ENCODE measurements around the gene ENOX1.

ENOX1 gene

GRCh38 chr13:43776501-43777079, 10.2 kb downstream of the ENOX1 start:
- ATAC-seq = 0 out of 3 replicates have a peak, but pooled peaks have one; percentile 21
- TF ChIP-seq ZNF565 (CRISPR knock-in tag; conservative IDR thresholded peaks at IDR 0.05; ENCODE audit: low read depth) (no peak), ESRRG (CRISPR knock-in tag; IDR thresholded peaks at IDR 0.05) (no peak), ZC3H10 (CRISPR knock-in tag; IDR thresholded peaks at IDR 0.05) (no peak), ZNF70 (CRISPR knock-in tag; IDR thresholded peaks at IDR 0.05) (no peak), ZFP30 (CRISPR knock-in tag; IDR thresholded peaks at IDR 0.05) (no peak), SNAI2 (CRISPR knock-in tag; IDR thresholded peaks at IDR 0.05) (no peak), TOX (CRISPR knock-in tag; IDR thresholded peaks at IDR 0.05; ENCODE audit: borderline replicate concordance) (no peak), ARNTL (CRISPR knock-in tag; IDR thresholded peaks at IDR 0.05; ENCODE audit: borderline replicate concordance, low read depth) (no peak)
- TF ChIP-seq, protein P1, sequence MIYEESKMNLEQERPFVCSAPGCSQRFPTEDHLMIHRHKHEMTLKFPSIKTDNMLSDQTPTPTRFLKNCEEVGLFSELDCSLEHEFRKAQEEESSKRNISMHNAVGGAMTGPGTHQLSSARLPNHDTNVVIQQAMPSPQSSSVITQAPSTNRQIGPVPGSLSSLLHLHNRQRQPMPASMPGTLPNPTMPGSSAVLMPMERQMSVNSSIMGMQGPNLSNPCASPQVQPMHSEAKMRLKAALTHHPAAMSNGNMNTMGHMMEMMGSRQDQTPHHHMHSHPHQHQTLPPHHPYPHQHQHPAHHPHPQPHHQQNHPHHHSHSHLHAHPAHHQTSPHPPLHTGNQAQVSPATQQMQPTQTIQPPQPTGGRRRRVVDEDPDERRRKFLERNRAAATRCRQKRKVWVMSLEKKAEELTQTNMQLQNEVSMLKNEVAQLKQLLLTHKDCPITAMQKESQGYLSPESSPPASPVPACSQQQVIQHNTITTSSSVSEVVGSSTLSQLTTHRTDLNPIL (CRISPR knock-in tag; IDR thresholded peaks at IDR 0.05; ENCODE audit: low read depth) = no peak

GRCh38 chr13:43776006-43776405, 10.8 kb downstream of the ENOX1 start:
- TF ChIP-seq ZNF70 (CRISPR knock-in tag; IDR thresholded peaks at IDR 0.05) = no peak
- no peak for TF ChIP-seq ZFP30 (CRISPR knock-in tag; IDR thresholded peaks at IDR 0.05)
- no peak for TF ChIP-seq ZFP3 (CRISPR knock-in tag; IDR thresholded peaks at IDR 0.05)
- no peak for TF ChIP-seq CSDC2 (CRISPR knock-in tag; IDR thresholded peaks at IDR 0.05)
- TF ChIP-seq TSHZ2 (CRISPR knock-in tag; IDR thresholded peaks at IDR 0.05) = no peak
- TF ChIP-seq TOX (CRISPR knock-in tag; IDR thresholded peaks at IDR 0.05; ENCODE audit: borderline replicate concordance) = no peak
- TF ChIP-seq ARNTL (CRISPR knock-in tag; IDR thresholded peaks at IDR 0.05; ENCODE audit: borderline replicate concordance, low read depth) = no peak
- no peak for TF ChIP-seq SNAI2 (CRISPR knock-in tag; IDR thresholded peaks at IDR 0.05)
- ATAC-seq = no peak

- no peak for TF ChIP-seq ISL1 (CRISPR knock-in tag; IDR thresholded peaks at IDR 0.05)
- TF ChIP-seq, protein P2, sequence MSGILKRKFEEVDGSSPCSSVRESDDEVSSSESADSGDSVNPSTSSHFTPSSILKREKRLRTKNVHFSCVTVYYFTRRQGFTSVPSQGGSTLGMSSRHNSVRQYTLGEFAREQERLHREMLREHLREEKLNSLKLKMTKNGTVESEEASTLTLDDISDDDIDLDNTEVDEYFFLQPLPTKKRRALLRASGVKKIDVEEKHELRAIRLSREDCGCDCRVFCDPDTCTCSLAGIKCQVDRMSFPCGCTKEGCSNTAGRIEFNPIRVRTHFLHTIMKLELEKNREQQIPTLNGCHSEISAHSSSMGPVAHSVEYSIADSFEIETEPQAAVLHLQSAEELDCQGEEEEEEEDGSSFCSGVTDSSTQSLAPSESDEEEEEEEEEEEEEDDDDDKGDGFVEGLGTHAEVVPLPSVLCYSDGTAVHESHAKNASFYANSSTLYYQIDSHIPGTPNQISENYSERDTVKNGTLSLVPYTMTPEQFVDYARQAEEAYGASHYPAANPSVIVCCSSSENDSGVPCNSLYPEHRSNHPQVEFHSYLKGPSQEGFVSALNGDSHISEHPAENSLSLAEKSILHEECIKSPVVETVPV (CRISPR knock-in tag; IDR thresholded peaks at IDR 0.05) = no peak
- TF ChIP-seq SNAI2 (CRISPR knock-in tag; IDR thresholded peaks at IDR 0.05) = no peak
- no peak for TF ChIP-seq TCF4 (CRISPR knock-in tag; IDR thresholded peaks at IDR 0.05; ENCODE audit: borderline replicate concordance)
- TF ChIP-seq PPARA (CRISPR knock-in tag; IDR thresholded peaks at IDR 0.05; ENCODE audit: borderline replicate concordance) = no peak
- no peak for TF ChIP-seq RARB (CRISPR knock-in tag; IDR thresholded peaks at IDR 0.05)
- TF ChIP-seq OSR1 (CRISPR knock-in tag; IDR thresholded peaks at IDR 0.05) = no peak
- TF ChIP-seq POU6F1 (CRISPR knock-in tag; IDR thresholded peaks at IDR 0.05; ENCODE audit: borderline replicate concordance, low read depth) = no peak
- no peak for TF ChIP-seq TSHZ2 (CRISPR knock-in tag; IDR thresholded peaks at IDR 0.05)
- TF ChIP-seq ZNF70 (CRISPR knock-in tag; IDR thresholded peaks at IDR 0.05) = no peak
- no peak for TF ChIP-seq ZC3H10 (CRISPR knock-in tag; IDR thresholded peaks at IDR 0.05)
- no peak for TF ChIP-seq CSDC2 (CRISPR knock-in tag; IDR thresholded peaks at IDR 0.05)
- TF ChIP-seq ESRRG (CRISPR knock-in tag; IDR thresholded peaks at IDR 0.05) = no peak
- TF ChIP-seq ZFP30 (CRISPR knock-in tag; IDR thresholded peaks at IDR 0.05) = no peak
- no peak for TF ChIP-seq ZFP3 (CRISPR knock-in tag; IDR thresholded peaks at IDR 0.05)
Measured at GRCh38 chr13:43773602-43774001, 13.2 kb downstream of the ENOX1 start.

More at GRCh38 chr13:43773602-43774001, 13.2 kb downstream of the ENOX1 start:
- ATAC-seq = no peak
